SIG-M5 (cell line): Measurements from ENCODE around the gene PAK1IP1.
"Not testable (repeated sequence)": the region's sequence is repeated elsewhere in the genome, so short reads cannot be mapped to it uniquely, and the experiment has no call there.

Experiments used
- DNase-seq: peaks from one replicate; lab custom pipeline; 2025; lab: John Stamatoyannopoulos, UW

The PAK1IP1 gene

GRCh38 chr6:10743515-10743914 is 48.7 kb downstream of the PAK1IP1 start:
- no peak for DNase-seq

GRCh38 chr6:10745116-10745515 is 50.3 kb downstream of the PAK1IP1 start:
- no peak for DNase-seq

DNA sequence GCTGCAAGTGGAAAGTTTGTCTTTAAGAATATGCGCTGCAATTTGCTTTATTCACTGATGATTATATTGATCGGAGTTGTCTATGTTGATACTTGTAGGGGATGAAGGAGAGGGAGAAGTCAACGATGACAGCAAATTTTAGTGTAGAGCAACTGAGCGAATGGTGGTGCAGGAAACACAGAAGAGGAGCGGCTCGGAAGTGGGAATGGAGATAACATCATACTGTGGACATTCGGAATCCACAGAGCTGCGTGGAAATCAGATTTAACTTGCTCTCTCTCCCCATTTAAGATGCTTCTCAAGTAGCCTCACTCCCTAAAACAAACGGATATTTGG is 52.1 kb downstream of the PAK1IP1 start:
- DNase-seq: no peak

DNA sequence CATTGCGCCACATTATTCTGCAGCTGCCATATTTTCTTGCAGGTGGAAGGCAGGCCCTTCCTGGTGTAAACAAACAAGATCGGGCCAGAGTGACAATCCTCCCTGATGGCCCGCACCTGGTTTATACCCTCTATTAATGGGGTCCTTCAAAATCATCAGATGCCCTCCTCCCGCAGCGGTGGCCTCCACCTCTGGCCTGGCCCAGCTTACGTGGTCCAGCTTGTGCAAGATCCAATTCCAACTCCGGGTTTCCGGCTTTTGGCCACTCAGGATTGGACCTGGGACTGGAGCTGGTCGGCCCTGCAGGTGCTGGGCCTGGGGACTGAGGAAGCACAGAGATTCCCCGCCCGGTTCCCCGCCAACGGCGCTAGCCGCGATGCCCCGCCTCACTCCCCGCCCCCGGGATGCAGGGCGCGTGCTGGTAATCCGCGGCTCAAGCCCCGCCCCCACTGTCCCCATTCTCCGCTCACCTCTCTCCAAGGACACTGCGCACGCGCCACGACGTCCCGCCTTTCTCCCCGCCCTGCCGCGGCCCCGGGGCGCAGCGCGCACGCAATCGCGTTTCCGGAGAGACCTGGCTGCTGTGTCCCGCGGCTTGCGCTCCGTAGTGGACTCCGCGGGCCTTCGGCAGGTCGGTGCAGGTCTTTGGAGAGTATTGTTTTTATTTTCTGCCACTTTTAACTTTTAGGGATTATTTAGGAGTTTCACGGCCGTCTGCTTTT is 52.6 kb downstream of the PAK1IP1 start, which contains the start of gene TMEM14B:
Gene TMEM14B, plus strand, starts transcription at position 555 of the 722 bp plus-strand sequence. CDS start 1,441 bp downstream, outside the sequence.
- DNase-seq: peak; percentile 71

- no peak for DNase-seq
Observed at GRCh38 chr6:10749734-10750133, 55.0 kb downstream of the PAK1IP1 start.

DNA sequence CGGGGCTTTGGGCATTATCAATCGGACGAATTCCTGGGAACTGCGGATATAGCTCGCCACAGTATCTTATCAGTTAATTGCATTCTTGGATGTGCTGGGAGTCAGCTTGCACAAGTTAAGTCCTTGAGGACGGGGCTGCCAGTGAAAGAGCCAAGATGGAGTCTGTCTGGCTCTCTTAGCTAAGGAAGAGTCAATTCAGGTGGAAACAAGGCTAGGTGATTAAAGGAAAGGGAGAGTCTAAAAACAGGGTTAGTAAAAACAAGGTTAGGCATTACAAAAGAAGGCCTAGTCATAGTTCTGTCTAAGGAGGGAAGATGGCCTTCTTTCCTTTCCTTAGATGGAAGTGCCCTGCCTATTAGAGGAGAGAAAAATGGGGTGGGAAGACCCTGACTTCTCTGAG is 55.8 kb downstream of the PAK1IP1 start:
- DNase-seq: not testable (repeated sequence)

GRCh38 chr6:10751757-10752156 is 57.0 kb downstream of the PAK1IP1 start:
- not testable (repeated sequence) for DNase-seq

DNA sequence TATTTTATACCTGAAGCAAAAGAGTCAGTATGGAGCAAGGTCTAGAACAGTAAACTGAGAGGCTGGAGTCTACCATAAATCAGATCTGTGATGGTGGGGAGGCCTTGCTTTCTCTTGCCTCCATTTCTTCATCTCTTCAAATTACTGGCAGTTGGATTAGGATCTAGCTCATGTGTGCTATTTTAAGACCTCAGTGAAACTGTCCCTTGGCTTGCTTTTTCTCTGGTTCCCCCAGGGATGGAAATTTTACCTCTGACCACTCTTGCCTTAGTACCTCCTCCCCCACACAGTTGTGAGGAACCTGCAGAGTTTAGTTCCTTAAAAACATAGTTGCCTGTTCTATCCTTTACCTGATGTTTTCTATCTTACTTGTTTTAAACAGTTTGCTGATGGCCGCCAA is 61.3 kb downstream of the PAK1IP1 start:
- no peak for DNase-seq
